OCI-LY7 (cell line): ENCODE data around the gene PLCB3. TPM values are rescaled to one million over a fixed set of nuclear protein-coding genes. Genes with fewer than 3 reads are reported as not detected.

Experiments used
- BruUV-seq: library from RNA; stranded (reverse); fragments of 400-500 nt; replicated peaks from 2 replicates; lab custom pipeline; 2021; lab: Mats Ljungman, UMichigan
- CTCF ChIA-PET: fragments of 300-600 bp; sonication (Branson Sonifier 250); formaldehyde crosslinking; loops from one replicate; lab custom pipeline; 2022; ENCODE audit warnings: antibody characterized with exemption; ENCODE audit not compliant: unreplicated experiment; lab: Charles Lee
- POLR2A ChIA-PET: fragments of 300-600 bp; sonication (Branson Sonifier 250); formaldehyde crosslinking; loops from one replicate; lab custom pipeline; 2022; ENCODE audit warnings: antibody characterized with exemption; lab: Charles Lee
- DNase-seq: peaks from one replicate; pipeline ENCODE4 v3.0.0-alpha.2; 2015; ENCODE audit warnings: low spot score
- H2AFZ ChIP-seq: fragments of 200-600 bp; sonication (generic), shearing (Covaris generic); 2 replicates; pipeline ENCODE4 v1.6.1; 2014; ENCODE audit warnings: mild to moderate bottlenecking, antibody characterized with exemption, low read length, moderate library complexity
- H3K27ac ChIP-seq: fragments of 200-600 bp; sonication (generic); 2 replicates; pipeline ENCODE4 v1.5.1; 2014; ENCODE audit warnings: mixed run types, low read depth, mild to moderate bottlenecking, moderate library complexity, low read length, inconsistent platforms; ENCODE audit not compliant: poor library complexity, severe bottlenecking
- H3K36me3 ChIP-seq: fragments of 200-600 bp; sonication (generic); 2 replicates; pipeline ENCODE4 v1.6.1; 2014; ENCODE audit warnings: mild to moderate bottlenecking, antibody characterized with exemption, low read length, moderate library complexity, mixed read lengths; ENCODE audit not compliant: insufficient read depth
- H3K4me1 ChIP-seq: fragments of 200-600 bp; sonication (generic); 2 replicates; pipeline ENCODE4 v1.5.1; 2014; ENCODE audit warnings: mild to moderate bottlenecking, low read length; ENCODE audit not compliant: insufficient read depth, poor library complexity, severe bottlenecking
- H3K4me2 ChIP-seq: fragments of 200-600 bp; sonication (generic); 2 replicates; pipeline ENCODE4 v1.6.1; 2014; ENCODE audit warnings: mild to moderate bottlenecking, low read length
- H3K4me3 ChIP-seq: fragments of 200-600 bp; sonication (generic); 2 replicates; pipeline ENCODE4 v1.5.1; 2014; ENCODE audit warnings: mild to moderate bottlenecking, low read depth, low read length; ENCODE audit not compliant: poor library complexity, severe bottlenecking
- H3K79me2 ChIP-seq: fragments of 200-600 bp; sonication (generic); 2 replicates; pipeline ENCODE4 v1.6.1; 2016; ENCODE audit warnings: low read depth, mild to moderate bottlenecking, low read length, moderate library complexity, mixed read lengths; ENCODE audit not compliant: insufficient read depth
- H3K9me2 ChIP-seq: fragments of 200-600 bp; sonication (generic); 2 replicates; pipeline ENCODE4 v1.6.1; 2016; ENCODE audit warnings: mild to moderate bottlenecking, low read length, mixed read lengths; ENCODE audit not compliant: insufficient read depth
- H3K9me3 ChIP-seq: fragments of 200-600 bp; sonication (generic); 2 replicates; pipeline ENCODE4 v1.6.1; 2014; ENCODE audit warnings: mild to moderate bottlenecking, mixed run types, low read length, mixed read lengths
- H4K20me1 ChIP-seq: fragments of 200-600 bp; sonication (generic); 2 replicates; pipeline ENCODE4 v1.6.1; 2014; ENCODE audit warnings: mild to moderate bottlenecking, antibody characterized with exemption, low read length, moderate library complexity, mixed read lengths; ENCODE audit not compliant: insufficient read depth
- EZH2phosphoT487 ChIP-seq: fragments of 200-600 bp; sonication (generic); IDR thresholded peaks from 2 replicates; pipeline ENCODE4 v1.6.1; 2018; ENCODE audit warnings: low read depth, borderline replicate concordance, mild to moderate bottlenecking, mixed run types, antibody characterized with exemption, low read length, moderate library complexity, mixed read lengths
- intact Hi-C: fragments of 100-400 bp; cut with micrococcal nuclease; formaldehyde crosslinking; loops from one replicate; pipeline ENCODE4 v1.10.0; 2022; ENCODE audit not compliant: unreplicated experiment
- total RNA-seq, 2 experiments: library from RNA; depleted of rRNA in 1 of 2; stranded (reverse); fragments of >200 nt in 1 of 2; shearing (Covaris generic) in 1 of 2; gene quantifications; 2 replicates each; pipeline ENCODE4 v1.2.3, GENCODE V29; 2014 to 2022
- TF ChIP-seq, protein P1 (sequence below): fragments of 200-600 bp; sonication (generic); conservative IDR thresholded peaks from 2 replicates; pipeline ENCODE4 v1.5.1; 2014; ENCODE audit warnings: mild to moderate bottlenecking, antibody characterized with exemption, low read length, moderate library complexity, mixed read lengths

Gene PLCB3
- total RNA-seq, 2 experiments from 2014 or later = 7.6 to 10.3 TPM

DNA sequence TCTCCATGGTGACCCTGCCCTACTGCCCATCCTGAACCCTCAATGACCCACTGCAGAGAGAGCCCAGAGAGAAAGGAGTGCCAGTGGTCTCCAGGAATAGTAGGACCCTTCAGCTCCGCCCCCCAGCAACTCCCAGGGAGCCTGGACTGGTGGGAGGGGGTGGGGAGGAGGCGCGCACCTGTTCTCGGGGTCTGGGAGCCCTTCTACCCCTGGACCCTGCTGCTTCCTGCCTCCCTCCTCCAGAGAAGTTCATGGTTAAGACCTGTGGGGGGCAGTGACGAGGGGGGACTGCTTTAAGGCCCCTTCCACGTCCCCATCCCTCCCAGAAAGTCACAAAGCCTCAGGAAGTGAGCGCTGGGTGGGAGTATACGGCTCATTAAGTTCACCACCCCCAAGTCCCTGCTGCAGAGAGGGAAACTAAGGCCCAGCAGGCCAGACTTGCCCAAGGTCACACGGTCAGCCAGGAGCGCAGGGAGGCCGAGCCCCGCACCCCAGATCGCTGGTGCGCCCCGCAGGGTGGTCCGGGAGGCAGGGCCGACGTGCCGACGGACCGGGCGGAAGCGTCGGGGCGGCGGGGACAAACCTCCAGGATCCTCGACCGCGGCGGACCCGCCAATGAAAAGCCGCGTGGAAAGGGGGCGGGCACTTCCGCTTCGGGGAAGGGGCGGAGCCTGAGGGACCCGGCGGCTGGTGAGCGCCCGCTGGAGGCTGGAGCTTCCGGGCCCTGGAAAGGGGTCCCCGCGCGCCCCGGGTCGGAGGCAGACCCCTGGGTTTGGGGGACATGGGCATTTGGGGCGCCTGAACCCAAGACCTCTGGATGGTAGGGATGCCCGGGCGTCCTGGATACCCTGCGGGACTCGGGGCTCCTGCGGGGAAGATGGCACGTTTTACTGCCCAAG lies 25.5 kb upstream of the PLCB3 start, which contains the start of the genes NUDT22 and TRPT1:
TSS of gene NUDT22 (plus strand) at position 667 of the 899 bp plus-strand sequence. CDS start 379 bp downstream, outside the sequence.
TSS of gene TRPT1 (minus strand) at position 579 of the 899 bp plus-strand sequence. CDS start at position 253, 326 bp downstream.
- BruUV-seq = no TSS peak
- intact Hi-C loops = loop anchor here (1.0 kb wide), 2 partner anchors 19 to 43 kb away; no protein-coding TSS in a partner anchor
- Histone ChIP-seq H3K79me2 (peaks cover 8% of the 10 kb centered on the region; the same call in 1 of the 2 replicates), H3K4me1 (peaks cover 33% of the 10 kb centered on the region), H3K9me2 (no peaks in the 10 kb centered on the region), H4K20me1 (no peaks in the 10 kb centered on the region), H3K36me3 (peaks cover 32% of the 10 kb centered on the region), H3K27ac (peak within 1 kb of the TSS; percentile 77), H3K9me3 (no peaks in the 10 kb centered on the region), H3K4me2 (peak within 1 kb of the TSS; percentile 99), H3K4me3 (peak within 1 kb of the TSS; percentile 83), H2AFZ (peak within 1 kb of the TSS; percentile 46; the same call in 1 of the 2 replicates)
- ChIA-PET CTCF (interaction anchor here (0.6 to 1.3 kb wide), 2 partner anchors 19 to 577 kb away, joined by 3 to 4 read pairs; partner anchors contain the start of gene FERMT3), POLR2A (interaction anchor here (0.6 to 4.4 kb wide), 10 partner anchors 9 to 397 kb away, joined by 3 to 29 read pairs (median 4); partner anchors contain the start of genes FERMT3, FKBP2, PPP1R14B and PRDX5)
- TF ChIP-seq EZH2phosphoT487 = no peak
- TF ChIP-seq, protein P1, sequence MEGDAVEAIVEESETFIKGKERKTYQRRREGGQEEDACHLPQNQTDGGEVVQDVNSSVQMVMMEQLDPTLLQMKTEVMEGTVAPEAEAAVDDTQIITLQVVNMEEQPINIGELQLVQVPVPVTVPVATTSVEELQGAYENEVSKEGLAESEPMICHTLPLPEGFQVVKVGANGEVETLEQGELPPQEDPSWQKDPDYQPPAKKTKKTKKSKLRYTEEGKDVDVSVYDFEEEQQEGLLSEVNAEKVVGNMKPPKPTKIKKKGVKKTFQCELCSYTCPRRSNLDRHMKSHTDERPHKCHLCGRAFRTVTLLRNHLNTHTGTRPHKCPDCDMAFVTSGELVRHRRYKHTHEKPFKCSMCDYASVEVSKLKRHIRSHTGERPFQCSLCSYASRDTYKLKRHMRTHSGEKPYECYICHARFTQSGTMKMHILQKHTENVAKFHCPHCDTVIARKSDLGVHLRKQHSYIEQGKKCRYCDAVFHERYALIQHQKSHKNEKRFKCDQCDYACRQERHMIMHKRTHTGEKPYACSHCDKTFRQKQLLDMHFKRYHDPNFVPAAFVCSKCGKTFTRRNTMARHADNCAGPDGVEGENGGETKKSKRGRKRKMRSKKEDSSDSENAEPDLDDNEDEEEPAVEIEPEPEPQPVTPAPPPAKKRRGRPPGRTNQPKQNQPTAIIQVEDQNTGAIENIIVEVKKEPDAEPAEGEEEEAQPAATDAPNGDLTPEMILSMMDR = peak; percentile 66
- peak; percentile 95 for DNase-seq

DNA sequence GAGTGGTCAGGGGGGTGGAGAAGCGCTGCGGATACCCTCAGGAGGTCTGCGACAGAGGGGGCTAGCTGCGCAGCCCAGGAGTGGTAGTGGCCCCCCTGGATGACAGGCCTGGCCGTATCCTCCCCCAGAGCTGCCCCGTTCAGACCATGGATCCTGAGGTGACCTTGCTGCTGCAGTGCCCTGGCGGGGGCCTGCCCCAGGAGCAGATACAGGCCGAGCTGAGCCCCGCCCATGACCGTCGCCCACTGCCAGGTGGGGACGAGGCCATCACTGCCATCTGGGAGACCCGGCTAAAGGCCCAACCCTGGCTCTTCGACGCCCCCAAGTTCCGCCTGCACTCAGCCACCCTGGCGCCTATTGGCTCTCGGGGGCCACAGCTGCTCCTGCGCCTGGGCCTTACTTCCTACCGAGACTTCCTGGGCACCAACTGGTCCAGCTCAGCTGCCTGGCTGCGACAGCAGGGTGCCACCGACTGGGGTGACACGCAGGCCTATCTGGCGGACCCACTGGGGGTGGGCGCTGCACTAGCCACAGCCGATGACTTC lies 24.8 kb upstream of the PLCB3 start:
- Histone ChIP-seq H3K36me3 (peaks cover 27% of the 10 kb centered on the region), H3K9me2 (no peaks in the 10 kb centered on the region), H3K79me2 (peaks cover 8% of the 10 kb centered on the region; the same call in 1 of the 2 replicates), H3K9me3 (no peaks in the 10 kb centered on the region), H3K4me2 (peak overlapping the region; percentile 99), H3K4me1 (peaks cover 38% of the 10 kb centered on the region), H3K4me3 (peak overlapping the region; percentile 83), H4K20me1 (no peaks in the 10 kb centered on the region), H2AFZ (0 out of 2 replicates have a peak overlapping the region, but pooled peaks have one; percentile 15), H3K27ac (peak overlapping the region; percentile 77)
- ChIA-PET POLR2A (interaction anchor here (0.6 to 4.4 kb wide), 10 partner anchors 9 to 789 kb away, joined by 3 to 29 read pairs (median 4); partner anchors contain the start of genes FERMT3, FKBP2, PPP1R14B and PRDX5), CTCF (interaction anchor here (0.6 to 1.3 kb wide), 3 partner anchors 20 to 576 kb away, joined by 3 to 4 read pairs (median 3); partner anchors contain the start of genes FERMT3 and PRDX5)
- intact Hi-C loops = loop anchor here (1.0 kb wide), 2 partner anchors 19 to 43 kb away; no protein-coding TSS in a partner anchor
- DNase-seq = peak; percentile 78
- TF ChIP-seq, protein P1 = no peak
- no peak for TF ChIP-seq EZH2phosphoT487
- BruUV-seq = TSS peak; percentile 32
